ENCODE data around the gene ALMS1.
"Not testable (repeated sequence)": the region's sequence is repeated elsewhere in the genome, so short reads cannot be mapped to it uniquely, and the experiment has no call there.

Gene ALMS1, protein sequence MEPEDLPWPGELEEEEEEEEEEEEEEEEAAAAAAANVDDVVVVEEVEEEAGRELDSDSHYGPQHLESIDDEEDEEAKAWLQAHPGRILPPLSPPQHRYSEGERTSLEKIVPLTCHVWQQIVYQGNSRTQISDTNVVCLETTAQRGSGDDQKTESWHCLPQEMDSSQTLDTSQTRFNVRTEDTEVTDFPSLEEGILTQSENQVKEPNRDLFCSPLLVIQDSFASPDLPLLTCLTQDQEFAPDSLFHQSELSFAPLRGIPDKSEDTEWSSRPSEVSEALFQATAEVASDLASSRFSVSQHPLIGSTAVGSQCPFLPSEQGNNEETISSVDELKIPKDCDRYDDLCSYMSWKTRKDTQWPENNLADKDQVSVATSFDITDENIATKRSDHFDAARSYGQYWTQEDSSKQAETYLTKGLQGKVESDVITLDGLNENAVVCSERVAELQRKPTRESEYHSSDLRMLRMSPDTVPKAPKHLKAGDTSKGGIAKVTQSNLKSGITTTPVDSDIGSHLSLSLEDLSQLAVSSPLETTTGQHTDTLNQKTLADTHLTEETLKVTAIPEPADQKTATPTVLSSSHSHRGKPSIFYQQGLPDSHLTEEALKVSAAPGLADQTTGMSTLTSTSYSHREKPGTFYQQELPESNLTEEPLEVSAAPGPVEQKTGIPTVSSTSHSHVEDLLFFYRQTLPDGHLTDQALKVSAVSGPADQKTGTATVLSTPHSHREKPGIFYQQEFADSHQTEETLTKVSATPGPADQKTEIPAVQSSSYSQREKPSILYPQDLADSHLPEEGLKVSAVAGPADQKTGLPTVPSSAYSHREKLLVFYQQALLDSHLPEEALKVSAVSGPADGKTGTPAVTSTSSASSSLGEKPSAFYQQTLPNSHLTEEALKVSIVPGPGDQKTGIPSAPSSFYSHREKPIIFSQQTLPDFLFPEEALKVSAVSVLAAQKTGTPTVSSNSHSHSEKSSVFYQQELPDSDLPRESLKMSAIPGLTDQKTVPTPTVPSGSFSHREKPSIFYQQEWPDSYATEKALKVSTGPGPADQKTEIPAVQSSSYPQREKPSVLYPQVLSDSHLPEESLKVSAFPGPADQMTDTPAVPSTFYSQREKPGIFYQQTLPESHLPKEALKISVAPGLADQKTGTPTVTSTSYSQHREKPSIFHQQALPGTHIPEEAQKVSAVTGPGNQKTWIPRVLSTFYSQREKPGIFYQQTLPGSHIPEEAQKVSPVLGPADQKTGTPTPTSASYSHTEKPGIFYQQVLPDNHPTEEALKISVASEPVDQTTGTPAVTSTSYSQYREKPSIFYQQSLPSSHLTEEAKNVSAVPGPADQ (N-terminal part only)

DNA sequence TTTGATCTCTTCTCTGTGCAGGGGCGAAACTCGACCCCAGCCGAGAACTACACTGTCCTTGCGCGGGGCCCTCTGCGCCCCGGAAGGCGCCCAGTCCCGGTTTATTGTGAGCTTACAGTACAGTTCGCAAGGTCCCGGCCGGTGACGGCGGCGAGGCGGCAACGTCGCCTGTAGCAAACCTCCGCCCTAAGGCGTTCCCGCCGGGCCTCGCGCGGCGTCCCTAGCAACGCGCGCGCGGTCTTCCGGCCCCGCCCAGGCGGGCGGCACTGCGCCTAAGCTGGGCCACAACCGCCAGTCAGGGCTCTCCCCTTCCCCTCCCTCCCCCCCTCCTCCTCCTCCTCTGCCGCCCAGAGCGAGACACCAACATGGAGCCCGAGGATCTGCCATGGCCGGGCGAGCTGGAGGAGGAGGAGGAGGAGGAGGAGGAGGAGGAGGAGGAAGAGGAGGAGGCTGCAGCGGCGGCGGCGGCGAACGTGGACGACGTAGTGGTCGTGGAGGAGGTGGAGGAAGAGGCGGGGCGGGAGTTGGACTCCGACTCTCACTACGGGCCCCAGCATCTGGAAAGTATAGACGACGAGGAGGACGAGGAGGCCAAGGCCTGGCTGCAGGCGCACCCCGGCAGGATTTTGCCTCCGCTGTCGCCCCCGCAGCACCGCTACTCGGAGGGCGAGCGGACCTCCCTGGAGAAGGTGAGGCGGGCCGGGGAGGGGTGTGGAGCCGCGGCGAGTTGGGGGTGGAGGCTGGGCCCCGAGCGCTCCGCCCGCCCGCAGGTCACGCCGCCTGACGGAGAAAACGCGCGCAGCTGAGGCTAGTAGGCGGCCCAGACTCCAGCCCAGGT is at the start of gene ALMS1:
TSS of gene ALMS1 (plus strand) at position 333 of the 838 bp plus-strand sequence. CDS start at position 366, 33 bp downstream.
- DNase-seq: peak; percentile 90

DNA sequence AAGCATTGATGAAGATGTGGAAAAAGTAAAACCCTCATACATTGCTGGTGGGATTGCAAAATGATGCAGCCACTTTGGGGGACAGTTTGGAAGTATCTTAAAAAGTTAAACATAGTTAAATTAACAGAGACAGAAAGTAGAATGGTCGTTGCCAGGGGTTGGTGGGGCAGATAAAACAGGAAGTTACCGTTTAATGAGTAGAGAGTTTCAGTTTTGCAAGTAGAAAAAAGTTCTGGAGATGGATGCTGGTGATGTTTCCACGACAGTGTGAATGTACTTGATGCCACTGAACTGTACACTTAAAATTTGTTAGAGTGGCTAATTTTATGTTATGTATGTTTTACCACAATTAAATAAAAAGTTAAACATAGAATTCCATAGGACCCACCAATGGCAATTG is 47.8 kb upstream of the ALMS1 start:
- DNase-seq: no peak

DNA sequence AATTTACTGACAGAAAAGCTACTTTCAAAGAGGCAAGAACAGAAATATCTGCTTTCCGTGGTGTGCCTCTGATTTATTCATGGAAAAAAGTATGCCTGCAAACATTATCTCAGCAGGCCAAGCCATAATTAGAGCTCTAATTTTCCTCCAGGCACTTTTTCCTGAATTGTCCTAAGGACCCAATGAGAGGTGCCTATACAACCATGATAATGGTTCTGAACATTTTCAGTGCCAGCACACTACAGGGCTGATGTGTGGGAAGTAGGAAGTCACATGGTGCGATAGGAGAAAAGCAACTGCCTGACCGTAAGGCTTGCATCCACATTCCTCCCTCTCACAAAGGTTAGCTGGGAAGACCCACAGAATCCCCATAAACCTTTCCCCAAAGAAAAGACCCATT is 46.4 kb upstream of the ALMS1 start:
- no peak for DNase-seq

DNA sequence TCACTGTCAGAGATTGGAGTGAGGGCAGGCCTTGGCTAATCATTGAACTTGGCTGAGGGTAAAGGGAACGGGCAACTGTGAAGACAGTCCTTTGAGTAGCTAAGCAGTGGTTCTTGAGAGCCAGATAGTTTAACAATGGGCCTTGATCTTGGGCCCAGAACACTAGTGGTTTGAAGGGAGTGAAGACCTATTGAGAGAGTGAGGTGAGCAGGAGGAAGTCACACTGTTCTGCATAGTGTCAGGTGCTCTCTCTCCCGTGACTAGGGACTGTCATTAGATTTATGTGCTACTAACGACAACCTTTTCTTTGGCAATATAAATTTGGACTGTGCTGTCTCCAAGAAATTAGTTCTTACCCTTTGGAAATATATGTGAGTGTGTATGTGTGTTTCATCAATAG is 44.6 kb upstream of the ALMS1 start:
- DNase-seq: no peak

DNA sequence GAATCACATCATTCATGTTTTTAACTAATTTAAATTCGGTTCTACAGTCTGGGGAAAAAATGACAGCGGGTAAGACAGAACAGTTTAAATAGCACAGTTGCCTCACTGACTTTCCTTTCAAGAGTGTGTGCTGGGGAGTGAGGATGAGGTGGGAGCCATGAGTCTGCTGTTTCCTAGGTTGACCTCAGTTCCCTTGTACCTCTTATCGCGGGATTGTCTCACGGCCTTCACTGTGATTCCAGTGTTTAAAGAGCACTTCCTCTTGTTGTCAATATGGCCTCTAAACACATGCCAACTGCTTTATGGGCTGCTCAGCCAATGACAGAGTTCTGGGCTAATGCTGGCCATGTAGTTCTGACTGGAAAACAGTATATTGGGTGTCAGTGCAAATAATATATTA is 41.6 kb upstream of the ALMS1 start:
- no peak for DNase-seq

DNA sequence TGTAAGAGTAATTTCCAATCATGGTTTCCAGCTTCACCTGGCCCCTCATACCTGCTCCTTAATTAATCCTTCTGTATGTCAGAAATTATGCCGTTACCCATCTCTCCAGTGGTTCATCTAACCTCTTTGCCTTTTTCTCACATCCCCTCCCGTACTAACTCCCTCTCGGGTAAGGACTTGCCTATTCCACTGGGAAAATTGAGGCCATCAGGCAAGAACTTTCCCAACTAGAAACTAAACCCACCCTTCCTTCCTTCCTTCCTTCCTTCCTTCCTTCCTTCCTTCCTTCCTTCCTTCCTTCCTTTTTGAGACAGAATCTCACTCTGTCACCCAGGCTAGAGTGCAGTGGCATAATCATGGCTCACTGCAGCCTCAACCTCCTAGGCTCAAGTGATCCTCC is 40.9 kb upstream of the ALMS1 start:
- DNase-seq: not testable (repeated sequence)

DNA sequence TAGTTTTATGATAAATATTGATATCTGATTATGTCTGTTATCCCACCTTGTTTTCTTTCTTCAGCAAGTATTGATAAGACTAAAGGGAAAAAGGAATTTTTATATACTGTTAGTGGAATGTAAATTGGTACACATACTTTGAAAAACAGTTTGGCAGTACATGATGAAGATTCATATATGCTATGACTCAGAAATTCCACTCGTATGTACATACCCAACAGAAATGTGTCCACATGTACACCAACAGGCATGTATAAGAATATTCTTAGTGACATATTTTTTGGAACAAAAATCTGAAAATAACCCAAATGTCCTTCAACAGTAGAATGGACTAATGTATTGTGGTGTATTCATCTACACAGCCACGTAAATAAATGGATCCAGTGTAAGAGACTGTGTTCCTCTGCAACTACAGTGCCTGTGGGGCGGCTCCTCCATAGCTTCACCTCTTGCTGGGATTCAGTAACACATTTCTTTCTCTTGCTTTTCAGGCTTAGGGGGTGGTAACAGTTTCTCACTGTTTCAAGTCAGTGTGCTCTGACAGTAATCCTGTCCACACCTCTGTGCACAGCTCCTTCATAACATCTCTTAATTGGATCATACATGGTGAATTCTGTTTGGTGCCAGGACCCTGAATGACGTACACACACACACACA is 35.5 kb upstream of the ALMS1 start:
- DNase-seq: no peak

DNA sequence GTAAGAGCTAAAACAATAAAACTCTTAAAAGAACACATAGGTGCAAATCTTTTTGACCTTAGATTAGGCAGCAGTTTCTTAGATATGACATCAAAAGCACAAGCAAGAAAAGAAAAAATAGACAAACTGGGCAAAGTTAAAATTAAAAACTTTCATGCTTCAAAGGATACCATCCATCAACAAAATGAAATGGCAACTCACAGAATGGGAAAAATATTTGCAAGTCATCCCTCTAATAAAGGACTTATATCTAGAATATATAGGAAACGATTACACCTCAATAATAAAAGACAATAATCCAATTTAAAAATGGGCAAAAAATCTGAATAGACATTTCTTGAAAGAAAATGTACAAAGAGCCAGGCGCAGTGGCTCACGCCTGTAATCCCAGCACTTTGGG is 29.5 kb upstream of the ALMS1 start:
- DNase-seq: no peak

DNA sequence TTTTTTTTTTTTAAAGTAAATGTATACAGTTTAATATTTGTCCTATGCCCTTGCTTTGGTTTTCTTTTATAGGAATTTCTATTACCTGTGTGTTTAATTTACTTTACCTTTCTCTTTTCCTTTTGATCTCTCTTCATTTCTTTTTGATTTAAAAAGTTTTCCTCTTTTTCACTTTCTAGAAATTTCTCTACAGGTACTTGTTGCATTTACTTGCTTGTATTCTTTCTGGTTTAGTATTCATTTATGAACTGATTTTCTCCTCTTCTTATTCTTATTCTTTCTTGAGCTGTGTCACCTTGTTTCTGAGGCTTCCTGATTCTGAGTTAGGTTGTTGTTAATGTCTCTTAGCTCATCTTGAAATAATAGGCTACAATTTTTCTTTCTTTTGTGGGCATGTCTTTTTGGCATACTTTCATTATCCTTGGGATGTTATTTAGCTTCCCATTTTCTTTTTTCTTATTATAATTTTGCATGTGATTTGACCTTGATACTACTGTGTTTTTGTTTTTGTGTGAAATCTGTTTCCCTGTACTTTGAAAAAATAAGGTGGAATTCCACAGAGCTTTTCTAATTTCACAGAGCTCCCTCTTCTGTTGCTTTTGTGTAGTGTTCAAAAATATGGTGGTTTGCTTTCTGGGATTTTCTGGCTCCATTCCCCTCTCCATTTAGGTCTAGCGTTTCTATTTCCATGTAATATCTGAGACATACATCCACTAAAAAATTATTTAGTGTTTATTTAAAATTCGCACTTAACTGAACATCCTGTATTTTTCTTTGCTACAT is 25.5 kb upstream of the ALMS1 start:
- no peak for DNase-seq

DNA sequence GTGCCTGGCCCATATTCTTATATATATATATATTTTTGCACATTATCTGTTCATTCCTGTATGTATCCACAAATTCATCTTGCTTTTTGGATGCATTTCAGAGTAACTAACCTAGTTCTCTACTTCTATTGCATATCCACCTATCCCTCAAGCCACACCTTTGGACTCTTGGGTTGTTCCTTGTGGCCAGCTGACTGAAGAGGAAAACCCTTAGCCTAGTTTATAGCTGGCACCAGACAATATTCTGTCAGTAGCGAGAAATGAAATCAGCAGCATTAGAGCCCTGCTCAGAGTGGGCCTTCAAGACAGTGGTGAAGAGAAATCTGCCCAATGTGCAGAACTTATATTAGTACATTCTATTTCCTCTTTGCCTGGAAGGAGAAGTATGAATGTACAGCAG is 19.6 kb upstream of the ALMS1 start:
- DNase-seq: no peak

DNA sequence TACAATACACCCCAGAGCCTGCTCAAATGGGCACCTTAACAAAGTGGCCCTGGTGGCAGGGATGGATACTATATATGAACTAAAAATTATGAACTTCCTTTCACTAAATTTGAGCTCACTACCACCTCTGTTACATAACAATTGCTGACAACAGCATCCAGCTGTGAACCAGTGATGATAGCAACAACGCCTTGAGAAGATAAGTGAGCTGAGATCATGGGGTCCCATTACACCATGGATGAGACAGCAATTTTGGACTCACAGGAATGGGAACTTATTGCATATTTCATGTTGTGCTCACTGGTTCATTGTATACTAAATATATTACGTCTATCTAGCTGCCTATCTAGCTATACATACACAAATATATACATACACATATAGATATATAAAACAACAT is 16.9 kb upstream of the ALMS1 start:
- no peak for DNase-seq

DNA sequence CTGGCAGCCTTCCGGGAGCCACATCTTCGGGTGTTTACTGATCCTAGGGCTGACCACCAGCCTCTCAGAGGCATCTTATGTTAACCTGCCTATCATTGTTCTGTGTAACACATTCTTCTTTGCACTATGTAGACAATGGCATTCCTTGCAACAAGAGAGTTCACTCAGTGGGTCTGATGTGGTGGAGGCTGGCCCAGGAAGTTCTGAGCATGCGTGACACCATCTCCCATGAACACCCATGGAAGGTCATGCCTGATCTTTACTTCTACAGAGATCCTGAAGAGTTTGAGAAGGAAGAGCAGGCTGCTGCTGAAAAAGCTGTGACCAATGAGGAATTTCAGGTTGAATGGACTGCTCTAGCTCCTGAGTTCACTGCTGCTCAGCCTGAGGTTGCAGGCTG is 15.3 kb upstream of the ALMS1 start:
- DNase-seq: no peak

DNA sequence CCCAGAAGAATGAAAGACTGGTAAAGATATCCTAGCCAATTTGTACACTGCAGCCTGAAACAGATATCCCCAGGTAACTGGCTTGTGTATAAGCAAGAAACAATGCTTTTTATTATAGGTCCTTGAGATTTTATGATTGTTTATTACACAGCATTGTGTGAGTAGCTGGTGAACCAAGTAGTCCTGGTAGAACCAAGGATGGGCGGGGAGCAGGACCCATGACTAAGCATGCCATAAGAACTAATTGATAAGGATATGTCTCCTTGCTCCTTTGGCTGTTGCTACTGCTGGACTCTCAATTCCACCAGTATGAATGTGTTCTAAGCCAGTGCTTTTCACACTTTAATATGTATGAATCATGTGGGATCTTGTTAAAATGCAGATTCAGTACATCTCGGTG is 12.3 kb upstream of the ALMS1 start:
- DNase-seq: no peak

DNA sequence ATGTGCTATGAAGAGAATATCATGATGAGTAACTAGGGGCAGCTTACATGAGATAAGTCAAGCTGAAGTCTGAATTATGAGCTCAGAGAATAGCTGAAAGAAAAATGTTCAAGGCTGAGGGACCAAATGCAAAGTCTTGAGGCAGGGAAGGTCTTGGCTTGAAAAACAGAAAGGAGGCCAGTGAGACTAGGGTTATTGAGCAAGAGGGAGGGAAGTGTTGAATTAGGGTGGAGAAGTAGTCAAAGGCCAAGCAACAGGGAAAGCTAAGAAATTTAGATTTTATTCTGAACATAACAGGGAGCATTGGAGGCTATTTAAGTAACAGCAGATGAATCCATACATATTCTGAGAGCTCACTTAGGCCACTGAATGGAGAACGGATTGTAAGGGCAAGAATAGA is 11.4 kb upstream of the ALMS1 start:
- no peak for DNase-seq

DNA sequence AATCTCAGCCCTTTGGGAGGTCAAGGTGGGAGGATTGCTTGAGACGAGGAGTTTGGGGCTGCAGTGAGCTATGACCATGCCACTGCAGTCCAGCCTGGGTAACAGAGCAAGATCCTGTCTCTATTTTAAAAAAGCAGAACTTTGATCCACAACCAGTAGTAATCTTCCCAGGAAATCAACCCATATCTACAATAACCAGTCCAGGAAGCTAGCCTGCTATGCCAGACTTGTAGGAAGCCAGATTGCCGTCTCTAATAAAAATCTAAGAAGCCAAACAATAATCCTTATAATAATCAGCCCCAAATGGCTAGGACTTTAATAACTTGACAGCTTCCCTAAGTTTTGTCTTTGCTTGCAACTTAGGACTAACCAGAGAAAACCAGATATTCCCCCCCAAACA is 9.0 kb upstream of the ALMS1 start:
- no peak for DNase-seq

DNA sequence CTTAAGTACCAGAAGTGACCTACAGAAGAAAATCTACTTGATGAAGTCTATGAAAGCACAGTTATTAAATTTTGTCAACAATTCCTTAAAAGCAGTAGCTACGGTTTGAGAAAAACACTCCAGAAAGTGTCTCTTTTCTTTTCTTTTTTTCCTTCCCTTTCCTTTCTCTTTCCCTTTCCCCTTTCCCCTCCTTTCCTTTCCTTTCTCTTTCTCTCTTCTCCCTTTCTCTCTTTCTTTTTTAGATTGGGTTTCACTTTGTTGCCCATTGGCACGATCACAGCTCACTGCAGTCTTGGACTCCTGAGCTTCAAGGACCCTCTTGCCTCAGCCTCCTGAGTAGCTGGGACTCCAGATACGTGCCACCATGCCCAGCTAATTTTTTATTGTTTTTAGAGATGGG is 2.6 kb upstream of the ALMS1 start:
- no peak for DNase-seq

DNA sequence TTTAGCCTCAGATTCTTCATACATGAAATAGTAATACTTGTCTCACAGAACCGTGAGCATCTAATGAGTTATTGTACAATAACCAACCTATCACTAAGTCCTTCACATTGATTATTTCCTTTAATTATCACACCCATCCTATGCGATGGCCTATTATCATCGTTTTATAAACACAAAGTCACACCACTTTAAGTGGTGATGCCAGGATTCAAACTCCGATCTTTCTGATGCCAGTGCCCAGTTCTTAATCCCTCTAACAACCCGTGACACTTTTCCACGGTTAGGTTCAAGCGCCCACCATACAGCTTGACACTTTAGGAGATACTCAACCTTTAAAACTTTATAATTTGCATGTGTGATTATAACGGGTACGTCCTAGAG is 523 bp upstream of the ALMS1 start:
- no peak for DNase-seq

DNA sequence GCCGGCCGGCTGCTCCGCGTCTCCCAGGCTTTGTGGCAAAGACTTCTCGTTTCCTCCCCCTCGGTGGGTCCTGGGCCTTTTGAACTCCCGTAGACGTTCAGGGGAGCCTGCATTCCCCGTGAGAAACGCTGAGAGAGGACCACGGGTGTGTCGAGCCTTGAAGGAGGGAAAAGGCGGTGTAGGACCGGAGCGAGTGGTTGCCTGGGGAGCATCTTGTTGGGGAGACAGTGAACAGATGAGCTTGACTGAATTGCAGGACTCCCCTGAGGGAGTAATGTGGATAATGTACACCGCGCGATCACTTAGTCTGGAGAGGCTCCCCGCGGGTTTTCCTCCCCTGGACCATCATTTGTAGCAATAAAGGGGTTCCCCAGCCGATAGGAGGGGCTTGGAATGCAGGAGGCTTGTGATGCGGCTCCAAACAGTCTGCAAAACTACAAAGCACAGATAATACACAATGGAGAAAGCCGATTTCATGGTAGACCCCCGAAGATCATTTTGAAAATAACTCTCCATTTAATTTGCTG is 769 bp downstream of the ALMS1 start:
- DNase-seq: no peak

DNA sequence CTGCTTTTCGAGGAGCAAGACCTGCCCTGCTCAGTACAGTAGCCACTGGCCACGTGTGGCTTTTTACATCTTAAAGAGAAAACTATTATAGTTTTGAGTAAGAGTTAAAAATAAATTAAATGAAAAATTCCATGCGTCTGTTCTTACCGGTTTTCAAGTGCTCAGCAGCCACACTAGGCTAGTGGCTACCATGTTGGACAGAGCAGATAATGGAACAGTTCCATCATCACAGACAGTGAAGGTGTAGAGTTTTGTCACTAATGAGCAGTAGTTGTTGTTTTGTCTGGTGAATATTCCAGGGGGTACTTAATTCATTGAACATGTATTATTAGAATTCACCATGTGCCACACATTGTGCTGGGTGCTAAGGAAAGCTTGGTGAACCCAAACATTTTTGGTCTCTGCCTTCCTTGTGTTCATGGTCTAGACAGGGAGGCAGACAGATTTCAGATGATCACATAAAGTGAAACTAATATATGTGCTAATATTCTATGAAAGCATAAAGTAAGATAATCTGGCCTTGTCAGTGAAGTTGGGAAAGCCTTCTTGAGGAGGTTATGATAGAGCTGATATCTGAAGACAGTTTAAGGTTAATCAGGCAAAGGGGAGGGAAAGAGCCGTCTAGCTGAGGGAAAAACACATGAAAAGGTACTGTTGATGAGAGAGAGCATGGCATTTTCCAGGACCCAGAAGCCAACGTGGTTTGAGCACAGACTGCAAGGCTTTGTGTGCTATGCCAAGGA is 1.4 kb downstream of the ALMS1 start:
- no peak for DNase-seq
